Psoas muscle (tissue), 8 donors: ENCODE measurements around the gene PSMC1. TPM values are rescaled to one million over a fixed set of nuclear protein-coding genes. Genes with fewer than 3 reads are reported as not detected.

Source experiments
- ATAC-seq, 4 donors: fragments of 200-7000 bp; cut with Tn5 transposase; one replicate each; pipeline ENCODE4 v1.9.1; 2020; ENCODE audit warnings: moderate library complexity in 3 of 4, mild to moderate bottlenecking in 2 of 4
- DNase-seq, 2 donors: peaks; one replicate each; pipeline ENCODE4 v3.0.0-alpha.2; 2020
- H3K27ac ChIP-seq: fragments of 200-600 bp; one replicate; pipeline ENCODE4 v1.8.0; 2022
- H3K27me3 ChIP-seq, 3 donors: fragments of 200-600 bp in 1 of 3; one replicate each; pipeline versions ENCODE4 v1.6.1 to v1.8.0; 2013 to 2022; ENCODE audit warnings: low read length in 2 of 3, mild to moderate bottlenecking in 2 of 3, moderate library complexity in 1 of 3; ENCODE audit not compliant: insufficient read depth in 3 of 3
- H3K36me3 ChIP-seq, 2 donors: fragments of 200-600 bp in 1 of 2; one replicate each; pipeline versions ENCODE4 v1.6.1 to v1.8.0; 2013 to 2022; ENCODE audit warnings: low read depth in 1 of 2, mild to moderate bottlenecking in 1 of 2, moderate library complexity in 1 of 2; ENCODE audit not compliant: insufficient read depth in 1 of 2
- H3K4me1 ChIP-seq: fragments of 200-600 bp; one replicate; pipeline ENCODE4 v1.8.0; 2022
- H3K4me3 ChIP-seq: fragments of 200-600 bp; one replicate; pipeline ENCODE4 v1.8.0; 2022; ENCODE audit warnings: mild to moderate bottlenecking
- H3K9me3 ChIP-seq: fragments of 200-600 bp; one replicate; pipeline ENCODE4 v1.8.0; 2022
- CTCF ChIP-seq: fragments of 200-600 bp; IDR thresholded peaks from one replicate; pipeline ENCODE4 v1.8.0; 2022; ENCODE audit warnings: antibody characterized with exemption
- WGBS, 3 donors: extraction: QIAGEN DNeasy Blood & Tissue Kit; methylation state at CpG; one replicate each; pipeline versions ENCODE4 v1.1.6 to v1.1.7; 2013; 5-methylcytosine and 5-hydroxymethylcytosine counted together
- intact Hi-C, 2 donors: fragments of 100-400 bp; cut with DNase I; formaldehyde crosslinking; loops; one replicate each; pipeline versions ENCODE4 v1.11.0 to v1.14.2; 2022
- polyA plus RNA-seq, 3 donors: library from polyadenylated mRNA; stranded (reverse); fragments of 200-250 nt; gene quantifications; one replicate each; pipeline ENCODE4 v1.2.3, GENCODE V29; 2013
- total RNA-seq, 4 donors: library from RNA; stranded (reverse); fragmentation: NEBNext Ultra II Directional in 2 of 4; extraction: Animal tissue kit (Norgen Biotek cat#: 25700) in 2 of 4; gene quantifications; one replicate each; pipeline versions ENCODE4 v1.2.1 to v1.2.4, GENCODE V29; 2021 to 2023
- donor health status: healthy with polysubstance abuse.
- donor health status: DM: no; HTN: no; CAD: no; lungs with moderate emphysema.
- donor health status: Bipolar disorder and iron deficiency.
- donor health status: healthy.
- donor health status: DM: yes; HTN: yes; CAD: no.
- donor health status: DM: no; HTN: no; CAD: no.
- donor health status: DM: no; HTN: no; CAD: no.
- donor health status: DM: yes; HTN: yes; CAD: no.

The PSMC1 gene
- total and polyA plus RNA-seq, 7 donors: 151 to 1,018 (median 307) TPM

DNA sequence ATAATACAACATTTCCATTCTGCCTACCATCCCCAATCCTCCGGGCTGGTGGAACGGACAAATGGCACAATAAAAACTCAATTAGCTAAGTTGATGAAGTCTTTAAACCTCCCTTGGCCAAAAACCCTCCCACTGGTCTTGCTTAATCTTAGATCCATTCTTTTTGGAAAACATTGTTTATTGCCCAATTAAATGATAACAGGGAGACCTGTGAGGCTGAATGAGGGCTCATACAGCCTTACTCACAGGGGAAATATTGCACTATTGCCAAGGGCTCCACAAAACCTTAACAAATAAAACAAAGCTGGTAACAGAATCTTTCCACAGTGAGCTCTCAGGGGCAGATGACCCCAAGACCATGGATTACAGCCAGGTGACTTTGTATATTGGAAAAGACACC lies 7.8 kb upstream of the PSMC1 start:
- no peak for DNase-seq
- WGBS, 3 donors: 65 to 73% (median 72%) methylated on average over 2 of the region's 2 CpGs
- TF ChIP-seq CTCF: no peak
- intact Hi-C loops: no loop called here
- no peaks in the 10 kb centered on the region for H3K4me1 ChIP-seq
- no peaks in the 10 kb centered on the region for H3K36me3 ChIP-seq
- H3K9me3 ChIP-seq: no peaks in the 10 kb centered on the region
- ATAC-seq: no peak
- no peak overlapping the region for H3K4me3 ChIP-seq
- no peak overlapping the region for H3K27ac ChIP-seq
- H3K27me3 ChIP-seq: peaks cover 0 to 8% (median 0%) of the 10 kb centered on the region in 3 donors

DNA sequence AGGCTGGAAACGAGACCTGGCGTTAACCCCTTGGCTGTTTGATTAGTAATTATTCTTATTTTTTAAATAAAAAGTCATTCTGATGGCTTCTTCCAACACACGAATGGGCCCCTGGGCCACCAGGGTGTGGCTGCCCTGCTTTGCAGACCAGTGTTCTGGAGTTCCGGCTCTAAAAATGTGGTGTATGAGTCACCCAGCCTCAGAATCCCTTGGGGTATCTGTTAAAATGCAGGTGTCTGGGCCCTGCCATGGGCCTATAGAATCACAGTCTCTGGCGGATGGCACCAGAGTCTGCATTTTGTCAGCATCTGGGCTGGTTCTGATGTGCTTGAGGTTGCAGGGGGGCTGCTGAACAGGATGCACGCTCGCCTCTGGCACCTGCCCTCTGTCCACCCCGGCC lies 2.5 kb upstream of the PSMC1 start:
- peaks cover 0 to 8% (median 3%) of the 10 kb centered on the region in 3 donors for H3K27me3 ChIP-seq
- 86 to 89% (median 87%) methylated on average over 8 of the region's 8 CpGs for WGBS, 3 donors
- H3K36me3 ChIP-seq: peaks cover 2 to 5% of the 10 kb centered on the region in 2 donors
- intact Hi-C loops: no loop called here
- no peak for DNase-seq
- no peak for ATAC-seq
- no peak overlapping the region for H3K4me3 ChIP-seq
- H3K9me3 ChIP-seq: no peaks in the 10 kb centered on the region
- no peak for TF ChIP-seq CTCF
- H3K4me1 ChIP-seq: peaks cover 9% of the 10 kb centered on the region
- no peak overlapping the region for H3K27ac ChIP-seq

DNA sequence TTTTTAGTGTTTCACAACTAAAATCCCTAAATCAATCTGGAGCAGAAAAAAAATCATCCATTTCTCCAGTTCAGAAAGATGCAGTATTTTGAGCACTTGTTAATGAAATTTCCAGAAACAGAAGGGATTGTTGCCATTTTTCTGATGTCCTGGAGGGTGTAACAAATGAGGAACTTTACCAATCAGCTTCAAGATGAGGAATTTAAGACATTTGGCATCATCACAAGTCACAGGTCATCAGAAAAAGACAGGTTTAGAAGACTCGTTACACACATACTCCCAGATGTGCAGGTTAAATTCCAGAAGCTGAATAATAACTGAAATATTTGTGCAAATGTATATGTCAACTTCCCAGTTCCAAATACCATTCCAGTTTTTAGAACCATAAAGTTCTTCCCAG lies 482 bp upstream of the PSMC1 start:
- ATAC-seq: no peak
- no peak for TF ChIP-seq CTCF
- Histone ChIP-seq H3K4me1 (peaks cover 9% of the 10 kb centered on the region), H3K9me3 (no peaks in the 10 kb centered on the region), H3K36me3 (peaks cover 2 to 26% of the 10 kb centered on the region in 2 donors), H3K27ac (peak overlapping the region; percentile 96), H3K4me3 (peak overlapping the region; percentile 96), H3K27me3 (peaks cover 0 to 8% (median 3%) of the 10 kb centered on the region in 3 donors)
- WGBS, 3 donors: 21 to 58% (median 35%) methylated on average over 1 of the region's 1 CpG
- DNase-seq: no peak
- intact Hi-C loops: no loop called here

DNA sequence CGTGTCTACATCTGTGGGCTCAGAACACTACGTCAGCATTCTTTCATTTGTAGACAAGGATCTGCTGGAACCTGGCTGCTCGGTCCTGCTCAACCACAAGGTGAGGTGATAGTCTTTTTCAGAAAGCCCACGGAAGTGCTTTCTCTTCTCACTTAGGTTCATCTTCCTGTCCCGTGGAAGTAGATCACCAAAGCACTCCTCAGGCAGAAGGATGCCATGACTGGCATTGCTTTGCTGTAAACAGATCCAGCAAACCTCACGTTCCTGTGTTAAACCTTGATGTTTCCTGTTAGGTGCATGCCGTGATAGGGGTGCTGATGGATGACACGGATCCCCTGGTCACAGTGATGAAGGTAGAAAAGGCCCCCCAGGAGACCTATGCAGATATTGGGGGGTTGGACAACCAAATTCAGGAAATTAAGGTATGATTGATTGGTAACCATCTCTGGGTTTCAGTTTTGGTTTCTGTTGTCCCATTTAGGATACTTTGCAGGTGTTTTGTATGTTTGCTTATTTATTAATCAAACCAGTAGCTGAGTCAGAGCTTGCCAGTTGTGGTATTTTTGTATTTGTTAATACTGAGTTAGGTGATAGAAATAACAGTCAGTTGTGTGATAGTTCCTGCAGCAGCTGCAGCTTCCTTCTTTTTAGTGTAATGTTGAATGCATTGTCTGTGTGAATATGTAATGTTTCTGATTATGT lies 7.5 kb downstream of the PSMC1 start:
- DNase-seq (no peak), ATAC-seq (no peak)
- intact Hi-C loops: no loop called here
- Histone ChIP-seq H3K36me3 (peaks cover 23 to 95% of the 10 kb centered on the region in 2 donors), H3K9me3 (no peaks in the 10 kb centered on the region), H3K4me3 (no peak overlapping the region), H3K27me3 (no peaks in the 10 kb centered on the region), H3K4me1 (no peaks in the 10 kb centered on the region), H3K27ac (no peak overlapping the region)
- WGBS, 3 donors: 76 to 84% (median 81%) methylated on average over 6 to 8 of the region's 8 CpGs
- no peak for TF ChIP-seq CTCF
